Hematopoietic multipotent progenitor cell treated with erythropoietin and hydrocortisone succinate and interleukin-3 and kit ligand, for 8 days (in vitro differentiated cells): ENCODE measurements around the gene PKHD1.

Experiments used
- DNase-seq: peaks from one replicate; pipeline ENCODE4 v3.0.0-alpha.2; 2015

The PKHD1 gene

DNA sequence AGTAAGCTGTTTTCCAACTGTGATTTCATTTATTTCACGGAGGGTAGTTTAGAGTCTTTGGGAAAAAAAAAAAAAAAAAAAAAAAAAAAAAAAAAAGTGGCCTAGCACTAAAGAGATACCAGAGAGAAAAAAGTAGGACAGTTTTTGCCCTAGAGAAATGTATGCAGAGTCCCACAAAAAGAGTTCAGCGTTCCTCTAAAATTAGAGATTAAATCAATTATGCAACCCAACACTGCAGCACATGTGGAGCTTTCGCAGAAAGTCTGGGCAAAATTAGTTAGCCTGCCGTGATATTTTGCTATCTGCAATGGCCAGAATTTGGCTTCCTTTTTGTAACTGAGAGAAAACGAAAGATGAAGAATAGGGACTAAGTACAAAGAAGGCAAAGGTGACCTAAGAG lies 309.8 kb downstream of the PKHD1 start:
- DNase-seq, result no peak

DNA sequence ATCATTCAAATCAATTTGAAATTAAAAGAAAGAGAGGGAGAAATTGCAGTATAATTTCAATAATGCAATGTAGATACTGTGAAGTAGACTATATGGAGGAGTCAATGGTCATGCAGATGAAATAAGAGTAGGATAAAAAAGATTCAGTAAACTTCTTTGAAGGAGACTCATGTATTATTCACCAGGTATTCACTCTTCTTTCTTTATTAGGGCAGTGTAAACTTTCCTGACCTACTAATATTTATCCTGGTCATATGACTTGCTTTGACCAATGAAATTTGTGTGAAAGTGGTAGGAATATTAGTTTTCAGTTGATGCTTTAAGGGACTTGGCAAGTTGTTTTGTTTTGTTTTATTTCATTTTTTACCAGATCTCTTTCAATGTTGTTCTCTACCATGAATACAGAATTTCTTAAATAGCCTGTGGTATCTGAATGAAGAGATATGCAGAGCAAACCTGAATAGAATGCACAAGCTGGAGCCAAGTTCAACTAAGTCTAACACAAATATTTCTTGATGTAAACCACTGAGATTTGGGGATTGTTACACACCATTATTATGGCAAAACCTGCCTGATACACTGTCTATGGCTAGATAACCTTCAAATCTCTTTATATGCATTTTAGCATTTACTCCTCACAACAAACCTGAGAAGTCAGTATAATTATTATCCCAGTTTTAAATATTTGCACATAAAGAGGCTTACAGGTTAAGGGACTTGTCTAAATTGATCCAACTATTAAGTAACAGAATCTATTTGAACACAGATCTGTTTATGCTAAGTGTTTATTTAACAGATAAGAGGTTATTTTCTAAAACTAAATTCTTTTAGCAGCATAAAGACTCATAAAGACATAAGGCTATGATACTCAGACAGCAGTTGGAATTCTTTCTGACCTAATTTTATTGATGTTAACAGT lies 311.2 kb downstream of the PKHD1 start:
- DNase-seq, result no peak

DNA sequence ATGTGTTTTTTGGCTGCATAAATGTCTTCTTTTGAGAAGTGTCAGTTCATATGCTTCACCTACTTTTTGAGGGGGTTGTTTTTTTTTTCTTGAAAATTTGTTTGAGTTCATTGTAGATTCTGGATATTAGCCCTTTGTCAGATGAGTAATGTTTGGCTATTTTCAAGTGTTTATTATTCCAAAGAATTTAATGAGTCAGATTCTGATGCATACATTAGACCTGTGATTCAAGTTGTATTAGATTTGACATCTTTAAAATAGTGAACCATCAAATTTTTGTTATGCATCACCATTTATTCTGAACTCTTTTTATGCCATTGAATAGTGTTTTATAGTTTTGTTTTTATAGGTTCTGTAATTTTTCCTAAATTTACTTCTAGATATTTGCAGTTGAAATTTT lies 319.3 kb downstream of the PKHD1 start:
- DNase-seq, result no peak

DNA sequence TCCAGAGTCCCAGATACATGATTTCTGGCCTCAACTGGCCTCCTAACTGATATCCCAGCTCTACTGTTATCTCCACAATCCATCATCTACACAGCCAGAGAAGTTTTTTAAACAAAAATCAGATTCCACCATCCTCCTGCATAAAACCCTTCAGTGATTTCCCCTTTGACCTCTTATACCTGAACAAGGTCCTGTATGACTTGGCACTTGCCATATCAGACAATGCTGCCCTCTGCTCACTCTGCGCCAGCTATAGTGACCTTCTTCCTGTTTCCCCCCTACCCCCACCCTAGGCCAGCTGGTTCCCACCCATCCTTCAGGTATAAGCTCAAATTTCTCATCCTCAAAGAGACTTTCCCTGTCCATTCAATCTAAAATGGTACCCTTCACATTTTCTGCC lies 322.2 kb downstream of the PKHD1 start:
- no peak for DNase-seq

DNA sequence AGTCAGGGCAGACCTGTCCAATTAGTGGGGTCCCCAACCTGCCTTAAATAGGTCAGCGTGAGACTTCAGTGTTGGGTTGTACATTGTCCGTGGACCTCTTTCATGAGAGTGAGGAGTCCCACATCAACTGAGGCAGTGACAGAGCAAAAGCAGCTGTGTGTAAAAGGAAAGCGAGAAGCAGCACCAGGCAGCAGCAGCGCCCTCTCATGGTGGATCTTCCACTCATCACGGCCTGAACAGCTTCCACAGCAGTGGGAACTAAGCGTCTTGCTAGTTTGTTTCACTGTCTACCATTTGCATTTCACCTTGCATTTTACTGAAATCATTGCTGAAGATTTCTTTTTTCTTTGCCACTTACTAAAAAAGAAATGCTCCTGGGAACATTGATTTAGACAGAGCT lies 333.8 kb downstream of the PKHD1 start:
- peak; percentile 6 for DNase-seq

DNA sequence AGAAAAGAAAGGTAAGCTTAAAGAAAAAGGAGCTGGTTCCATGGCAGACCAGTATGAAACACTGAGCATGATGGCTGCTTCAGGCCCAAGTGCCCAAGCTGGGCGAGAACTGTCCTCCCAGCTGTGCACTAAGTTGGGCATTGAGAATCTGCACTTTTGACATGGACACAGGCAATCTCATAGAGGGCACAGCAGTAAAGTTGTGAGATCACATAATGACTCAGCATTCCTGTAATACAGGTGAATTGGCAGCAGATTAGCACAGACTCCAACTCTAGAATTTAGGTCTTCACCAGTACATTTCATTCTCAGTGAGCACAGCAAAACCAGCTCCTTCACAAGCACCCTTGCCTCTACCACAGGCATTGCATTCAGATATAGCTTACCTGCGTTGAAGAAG lies 343.4 kb downstream of the PKHD1 start:
- no peak for DNase-seq

DNA sequence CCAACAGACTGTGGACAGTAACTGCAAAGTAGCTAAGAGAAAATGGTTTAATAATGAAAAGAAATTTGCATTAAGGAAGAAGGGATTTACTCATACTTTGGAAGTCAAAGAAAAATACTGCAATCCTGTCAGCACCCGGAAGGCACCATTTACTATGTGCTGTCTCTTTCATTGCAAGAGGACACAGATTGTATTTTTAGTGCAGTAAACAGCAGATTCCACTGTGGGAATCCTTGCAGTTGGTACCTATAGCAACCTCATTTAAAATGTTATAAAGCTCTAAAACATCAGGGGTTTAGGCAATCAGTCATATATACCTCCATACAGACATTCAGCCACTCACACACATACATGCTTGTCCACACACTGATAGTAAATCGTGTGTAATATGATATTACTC lies 346.8 kb downstream of the PKHD1 start:
- no peak for DNase-seq

DNA sequence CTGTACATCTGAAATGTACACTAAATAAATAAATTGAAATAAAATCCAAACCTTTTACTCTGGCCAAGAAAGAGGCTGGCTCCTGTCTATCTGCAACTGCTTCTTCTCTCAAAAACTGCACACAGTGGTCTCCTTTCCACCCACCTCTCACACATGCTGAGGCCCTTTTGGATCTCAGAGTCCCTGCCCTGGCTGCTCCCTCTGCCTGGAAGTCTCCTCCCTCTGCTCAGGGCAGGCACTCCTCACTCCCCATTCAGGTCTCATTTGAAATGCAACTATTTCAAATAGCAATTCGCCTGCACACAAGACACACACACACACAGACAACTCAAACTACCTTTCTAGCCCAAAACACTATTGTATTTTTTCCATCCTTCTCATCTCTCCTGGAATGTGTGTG lies 348.8 kb downstream of the PKHD1 start:
- DNase-seq, result no peak

DNA sequence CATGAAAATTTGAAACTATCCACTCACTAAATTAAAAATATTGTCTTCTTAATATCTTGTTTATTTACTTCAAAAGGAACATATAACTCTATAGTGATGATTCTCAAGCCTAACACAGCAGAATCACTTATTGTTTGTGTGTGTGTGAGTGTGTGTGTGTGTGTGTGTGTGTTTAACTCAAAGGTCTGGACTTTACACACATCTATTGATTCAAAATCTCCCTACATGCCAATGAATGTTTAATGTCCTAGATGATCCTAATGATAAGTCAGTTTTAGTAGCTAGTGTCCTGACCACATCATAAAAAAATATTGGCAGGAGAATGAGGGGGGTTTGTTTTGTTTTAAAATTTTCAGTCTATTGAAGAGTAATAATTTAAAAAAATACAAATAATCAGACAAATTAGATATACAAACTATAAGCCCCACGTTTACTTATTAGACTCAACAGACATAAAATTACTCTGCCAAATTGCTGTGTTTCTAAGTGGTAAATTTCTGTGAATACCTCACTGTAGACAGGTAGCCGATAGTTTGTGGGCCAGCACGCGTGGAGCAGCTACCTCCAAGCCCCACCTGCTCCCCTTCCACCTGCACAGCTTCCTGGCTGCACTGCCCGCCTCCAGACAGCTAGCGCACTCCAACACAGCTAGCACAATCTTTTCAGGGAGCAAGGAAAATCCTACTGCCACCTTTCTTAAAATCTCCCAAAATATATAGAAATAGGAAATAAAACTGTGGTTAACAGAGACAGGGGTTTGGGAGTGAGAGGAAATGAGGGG lies 349.6 kb downstream of the PKHD1 start:
- DNase-seq, result no peak

DNA sequence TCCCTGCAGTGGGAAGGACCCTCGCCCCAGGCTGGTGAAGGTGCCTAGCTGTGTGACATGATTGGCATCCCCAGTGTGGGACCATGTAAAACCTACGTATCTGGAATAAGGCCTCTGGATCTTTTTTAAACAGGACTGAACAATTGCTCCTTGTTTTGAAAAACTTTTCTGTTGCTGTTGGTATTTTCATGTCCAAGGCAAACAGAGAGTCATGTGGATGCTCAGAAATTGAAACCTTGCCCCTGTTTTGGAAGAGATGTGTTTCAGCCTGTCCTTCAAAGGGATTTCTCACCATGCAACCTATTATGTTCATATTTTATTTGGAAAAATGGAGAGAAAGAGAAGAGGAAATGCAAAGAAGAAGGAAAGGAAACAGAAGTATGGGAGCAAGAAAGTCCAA lies 362.3 kb downstream of the PKHD1 start:
- no peak for DNase-seq

DNA sequence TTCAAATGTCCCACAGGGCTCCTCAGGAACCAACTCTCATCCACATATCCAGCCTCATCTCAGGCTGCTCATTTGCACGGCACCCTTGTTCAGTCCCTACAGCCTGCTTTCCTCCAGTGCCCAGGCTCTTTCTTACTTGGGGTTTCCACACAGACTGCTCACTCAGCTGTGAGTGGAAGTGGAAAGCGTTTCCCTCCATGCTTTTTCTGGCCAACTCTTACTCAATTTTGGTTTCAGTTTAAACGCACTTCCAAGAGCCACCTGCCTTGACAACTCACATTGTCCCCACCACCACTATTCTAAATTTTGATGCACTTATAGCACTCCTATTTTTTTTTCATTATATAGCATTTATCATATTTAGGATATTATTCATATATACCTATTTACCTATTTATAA lies 367.1 kb downstream of the PKHD1 start:
- no peak for DNase-seq

DNA sequence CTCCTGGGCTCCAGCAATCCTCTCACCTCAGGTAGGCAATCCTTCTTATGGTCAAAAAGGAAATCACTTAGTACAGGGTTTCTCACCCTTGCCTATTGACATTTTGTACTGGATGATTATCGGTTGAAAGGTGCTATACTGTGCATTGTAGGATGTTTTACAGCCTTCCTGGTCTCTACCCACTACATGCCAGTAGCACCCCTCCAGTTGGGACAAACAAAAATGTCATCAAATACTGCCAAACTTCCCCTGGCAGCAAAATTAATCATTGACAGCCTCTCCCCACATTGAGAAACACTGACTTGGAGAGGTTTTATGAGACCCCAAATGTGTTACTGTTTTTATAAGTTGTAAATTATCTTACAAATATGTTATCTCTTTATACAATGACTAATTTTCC lies 368.1 kb downstream of the PKHD1 start:
- DNase-seq, result no peak

DNA sequence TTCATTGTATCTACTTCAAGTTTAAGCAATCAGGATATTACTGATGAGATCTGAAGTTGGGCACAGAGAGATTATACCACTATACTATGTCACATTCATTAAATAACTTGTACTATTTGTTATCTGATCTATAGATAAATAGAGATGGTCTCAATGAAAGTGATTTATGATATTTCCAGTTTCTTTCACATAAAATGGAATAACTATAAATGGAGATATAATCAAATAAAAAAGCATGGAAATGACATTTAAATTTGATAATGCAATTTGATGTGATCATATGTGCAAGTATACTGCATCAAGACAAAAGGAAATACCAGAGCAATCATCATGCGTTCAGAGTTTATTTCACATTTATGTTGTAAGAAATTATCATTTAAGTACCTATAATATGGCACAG lies 368.9 kb downstream of the PKHD1 start:
- DNase-seq, result no peak

DNA sequence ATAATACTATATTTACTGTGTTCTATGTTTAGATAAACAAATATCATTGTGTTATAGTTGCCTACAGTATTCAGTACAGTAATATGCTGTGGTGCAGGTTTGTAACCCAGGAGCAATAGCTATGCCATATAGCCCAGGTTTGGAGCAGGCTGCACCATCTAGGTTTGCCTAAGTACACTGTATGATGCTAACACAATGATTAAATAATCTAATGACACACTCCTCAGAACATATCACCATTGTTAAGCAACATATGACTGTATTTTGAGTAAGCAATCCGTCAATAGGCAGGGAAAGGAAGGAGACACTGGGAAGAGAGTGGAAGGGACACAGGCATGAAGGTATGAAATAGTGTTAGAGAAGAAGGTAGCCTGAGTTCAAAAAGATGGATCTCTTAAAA lies 369.9 kb downstream of the PKHD1 start:
- DNase-seq, result no peak

DNA sequence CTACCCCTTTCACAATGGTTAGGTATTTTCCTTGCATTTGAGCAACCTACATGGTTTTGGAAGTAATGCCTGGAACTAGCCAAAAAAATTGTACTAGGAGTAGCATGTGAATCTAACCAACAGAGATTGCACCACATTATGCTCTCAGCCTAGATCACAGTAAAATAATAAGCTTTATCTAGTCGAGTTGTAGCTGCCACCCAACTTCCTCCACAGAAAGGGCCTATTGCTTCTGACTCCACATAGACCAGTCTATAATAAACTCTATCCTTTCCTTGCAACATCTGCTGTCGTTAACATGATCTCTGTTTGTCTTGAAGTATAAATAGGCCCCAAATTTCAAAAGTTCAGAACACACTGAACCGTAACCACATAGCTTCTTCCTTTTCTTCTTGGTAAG lies 375.5 kb downstream of the PKHD1 start:
- DNase-seq, result no peak

DNA sequence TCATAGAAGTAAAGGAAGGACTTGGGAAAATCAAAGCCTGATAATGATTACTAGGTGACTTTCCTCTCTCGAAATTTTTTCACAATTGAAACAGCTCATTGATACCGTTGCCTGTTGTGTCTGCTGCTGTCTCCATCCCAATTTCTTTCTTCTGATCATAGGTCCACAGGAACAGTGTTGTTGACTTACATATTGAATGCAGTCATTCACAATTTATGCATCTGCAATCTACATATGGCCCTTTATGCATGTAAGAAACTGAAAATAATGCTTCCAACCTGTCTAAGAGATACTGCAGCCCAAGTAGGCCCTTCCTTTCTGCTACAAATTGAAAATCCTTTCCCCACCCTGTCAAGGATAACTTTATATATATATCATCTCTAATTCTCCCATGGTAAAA lies 381.3 kb downstream of the PKHD1 start:
- no peak for DNase-seq

DNA sequence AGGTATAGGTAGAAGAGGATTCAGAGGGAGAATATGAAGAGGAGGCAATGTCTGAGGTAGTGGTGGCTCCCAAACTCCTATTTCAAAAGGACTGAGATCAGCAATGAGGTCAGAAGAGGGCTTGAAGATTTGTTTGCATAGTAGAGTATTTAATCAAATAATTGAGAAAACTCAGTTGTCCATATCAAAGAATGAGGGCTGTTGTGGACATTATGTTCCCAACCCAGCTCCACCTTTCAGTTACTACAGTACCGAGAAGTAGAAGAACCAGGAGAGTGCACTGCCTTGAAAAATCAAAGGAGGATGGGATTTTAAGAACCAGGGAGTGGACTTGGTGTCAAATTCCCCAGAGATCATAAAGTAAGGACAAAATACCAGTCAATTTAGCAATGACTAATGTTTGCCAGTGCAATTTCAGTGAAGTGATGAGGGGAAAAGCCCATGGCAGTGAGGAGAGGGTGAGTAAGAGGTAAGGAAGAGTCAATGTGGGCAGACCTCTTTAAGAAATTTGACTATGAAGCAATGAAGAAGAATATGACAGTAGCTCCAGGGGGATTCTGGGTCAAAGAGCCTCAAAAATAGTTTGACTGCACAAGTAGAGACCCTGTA lies 382.4 kb downstream of the PKHD1 start:
- no peak for DNase-seq

DNA sequence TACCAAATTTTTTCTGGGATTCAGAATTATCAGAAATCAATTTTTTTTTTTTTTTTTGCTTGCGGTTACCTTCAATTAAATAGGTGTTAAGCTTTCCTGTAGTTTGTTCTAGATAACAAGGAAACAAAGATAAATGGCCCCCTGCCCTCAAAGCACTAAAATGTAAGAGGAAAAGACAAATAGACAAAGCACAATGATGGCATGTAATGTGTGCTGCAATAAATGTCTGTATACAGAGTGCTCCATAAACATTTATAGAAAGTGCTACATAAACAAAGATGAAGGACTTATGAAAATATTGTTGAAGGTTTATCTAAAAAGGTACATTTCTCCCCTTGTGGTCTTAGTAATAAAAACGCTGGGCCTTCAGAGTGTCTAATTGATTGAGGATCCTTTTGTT lies 384.6 kb downstream of the PKHD1 start:
- DNase-seq, result no peak

DNA sequence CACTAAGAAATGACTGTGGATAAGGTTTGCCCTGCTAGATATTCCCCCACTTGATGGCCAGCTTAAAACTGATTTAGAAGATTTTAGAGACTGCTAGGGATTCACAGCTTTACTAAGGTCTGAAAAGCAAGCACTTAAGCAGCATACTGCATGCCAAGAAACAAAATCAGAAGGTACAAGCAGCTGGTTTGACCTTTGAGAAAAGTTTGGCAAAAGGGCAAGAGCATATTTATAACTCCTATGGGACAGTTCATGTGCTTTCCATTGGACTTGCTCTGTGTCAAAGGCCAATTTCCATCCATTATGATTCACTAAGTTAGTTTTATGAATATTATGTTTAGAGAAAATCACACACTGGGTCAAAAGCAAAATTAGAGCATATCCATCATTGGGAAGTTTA lies 402.8 kb downstream of the PKHD1 start:
- DNase-seq, result no peak

DNA sequence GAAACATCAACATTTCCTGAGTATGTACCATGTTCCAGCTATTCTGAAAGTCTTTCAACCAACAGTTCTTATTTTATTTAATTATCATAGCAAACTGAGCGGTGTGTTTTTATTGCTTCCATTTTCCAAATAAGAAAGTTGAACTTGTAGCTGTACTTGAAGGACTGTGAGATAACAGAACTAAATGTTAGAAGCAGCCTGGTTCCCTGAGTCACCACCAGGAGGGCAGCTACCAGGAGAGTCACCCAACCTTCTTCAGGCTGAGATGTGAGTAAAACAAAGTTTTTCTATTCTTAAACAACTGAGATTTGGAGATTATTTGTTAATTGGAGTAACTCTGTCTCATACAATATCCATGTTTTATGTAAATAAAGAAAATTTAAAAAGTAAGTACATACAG lies 403.4 kb downstream of the PKHD1 start:
- DNase-seq, result no peak

DNA sequence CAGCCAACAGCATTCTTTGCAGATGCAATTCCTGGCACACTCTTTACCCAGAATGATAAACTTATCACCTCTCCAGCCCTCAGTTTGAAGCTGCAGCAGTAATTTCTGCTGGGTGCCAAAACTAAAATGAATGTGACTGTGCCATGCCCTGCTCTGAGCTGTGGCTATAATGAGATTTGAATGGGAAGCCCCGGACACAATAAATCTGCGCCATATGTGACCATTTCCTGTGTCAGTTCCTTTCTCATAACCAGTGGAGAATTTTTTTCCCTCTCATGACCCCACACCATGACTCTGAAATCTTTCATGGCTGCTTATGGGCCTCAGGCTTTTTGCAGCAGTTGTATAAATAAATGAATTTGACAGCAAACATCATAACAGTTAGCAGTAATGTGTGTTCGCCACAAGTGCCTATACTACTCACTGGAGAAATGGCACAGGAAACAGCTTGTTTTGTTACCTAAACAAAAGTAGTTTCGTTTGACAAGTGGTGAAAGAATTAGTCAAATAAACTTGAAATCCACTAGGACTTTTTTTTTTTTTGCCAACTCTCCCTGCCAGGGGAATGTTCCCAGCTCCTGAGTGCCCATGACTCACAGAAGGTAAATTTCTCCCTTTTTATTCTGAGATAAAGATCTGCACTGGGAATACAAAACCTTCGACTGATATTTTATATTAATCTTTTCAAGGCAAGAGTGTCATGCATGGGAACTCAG lies 408.4 kb downstream of the PKHD1 start:
- no peak for DNase-seq

DNA sequence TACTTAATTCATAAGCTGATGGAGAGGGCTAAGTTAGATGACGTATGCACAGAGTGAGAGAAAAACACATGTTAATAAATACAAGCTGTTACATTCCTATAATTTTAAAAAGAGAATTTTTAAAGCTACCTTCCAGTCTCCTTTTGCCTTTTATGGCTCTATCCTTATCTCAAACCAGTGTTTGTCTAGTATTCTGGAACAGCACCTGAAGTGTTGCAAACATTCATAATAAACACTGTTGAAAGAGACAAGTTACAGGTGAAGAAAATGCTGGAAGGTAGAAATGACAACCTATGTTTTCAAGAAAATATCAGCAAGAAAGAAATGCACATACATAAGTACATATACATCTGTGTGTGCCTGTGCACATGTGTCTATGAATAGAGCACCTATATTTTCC lies 409.1 kb downstream of the PKHD1 start:
- DNase-seq, result no peak

DNA sequence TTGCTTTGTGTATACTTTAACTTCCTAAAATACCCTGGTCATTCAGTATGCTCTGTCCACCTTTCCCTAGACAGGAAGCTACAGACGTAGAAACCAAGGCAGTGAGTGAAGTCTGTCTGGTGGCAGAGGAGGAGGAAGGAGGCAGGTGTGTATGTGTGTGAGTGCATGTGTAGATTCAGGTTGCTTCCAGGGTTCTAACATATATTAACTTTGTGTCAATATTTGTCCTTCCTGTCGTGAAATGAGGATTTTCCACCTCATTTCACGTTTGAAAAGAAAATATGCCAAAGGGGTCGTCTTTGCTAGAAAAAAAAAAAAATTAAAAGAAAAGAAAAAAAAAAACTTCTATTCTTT lies 411.5 kb downstream of the PKHD1 start:
- DNase-seq, result no peak
